T-helper 1 cell treated with Interleukin-12 subunit alpha and Interleukin-12 subunit beta and Interleukin-4 antibody, amounts not matched to agents 30 ng/mL and 1 ng/mL, for 36 hours (primary cell): ENCODE results near the gene IL1RAPL2. TPM values are rescaled to one million over a fixed set of nuclear protein-coding genes. Genes with fewer than 3 reads are reported as not detected.
"Not testable (repeated sequence)": the region's sequence is repeated elsewhere in the genome, so short reads cannot be mapped to it uniquely, and the experiment has no call there.

ENCODE experiments used
- intact Hi-C: fragments of 100-400 bp; cut with micrococcal nuclease; formaldehyde crosslinking; loops from one replicate; pipeline ENCODE4 v1.15.1; 2024
- total RNA-seq: library from RNA; stranded (reverse); gene quantifications from 2 replicates; pipeline ENCODE4 v1.2.3, GENCODE V29; 2022

IL1RAPL2 gene
- total RNA-seq, 1 donor from 2014 or later, result not detected

- intact Hi-C loops, result no loop called here
Observed at GRCh38 chrX:105006996-105007395, 441.0 kb downstream of the IL1RAPL2 start.

GRCh38 chrX:105013719-105014118 is 447.7 kb downstream of the IL1RAPL2 start:
- intact Hi-C loops, result no loop called here

GRCh38 chrX:105017641-105018040 is 451.6 kb downstream of the IL1RAPL2 start:
- intact Hi-C loops, result no loop called here

- intact Hi-C loops, result no loop called here
Observed at GRCh38 chrX:105018865-105019264, 452.9 kb downstream of the IL1RAPL2 start.

- intact Hi-C loops, result not testable (repeated sequence)
Observed at GRCh38 chrX:105028962-105029361, 463.0 kb downstream of the IL1RAPL2 start.

GRCh38 chrX:105038672-105039328 is 472.8 kb downstream of the IL1RAPL2 start:
- intact Hi-C loops, result no loop called here

- intact Hi-C loops, result no loop called here
Observed at GRCh38 chrX:105050921-105051320, 484.9 kb downstream of the IL1RAPL2 start.

- intact Hi-C loops, result no loop called here
Observed at GRCh38 chrX:105051364-105051763, 485.4 kb downstream of the IL1RAPL2 start.

- intact Hi-C loops, result no loop called here
Observed at GRCh38 chrX:105052926-105053325, 486.9 kb downstream of the IL1RAPL2 start.

GRCh38 chrX:105063743-105064142 is 497.7 kb downstream of the IL1RAPL2 start:
- intact Hi-C loops, result no loop called here

GRCh38 chrX:105098201-105098600 is 532.2 kb downstream of the IL1RAPL2 start:
- intact Hi-C loops, result no loop called here

GRCh38 chrX:105098812-105099211 is 532.8 kb downstream of the IL1RAPL2 start:
- intact Hi-C loops, result no loop called here

GRCh38 chrX:105101378-105101777 is 535.4 kb downstream of the IL1RAPL2 start:
- intact Hi-C loops, result no loop called here

GRCh38 chrX:105109936-105110335 is 543.9 kb downstream of the IL1RAPL2 start:
- intact Hi-C loops, result no loop called here

GRCh38 chrX:105114554-105115130 is 548.6 kb downstream of the IL1RAPL2 start:
- intact Hi-C loops, result no loop called here

- intact Hi-C loops, result not testable (repeated sequence)
Observed at GRCh38 chrX:105115596-105116320, 549.8 kb downstream of the IL1RAPL2 start.

GRCh38 chrX:105116486-105116885 is 550.5 kb downstream of the IL1RAPL2 start:
- intact Hi-C loops, result no loop called here

- intact Hi-C loops, result no loop called here
Observed at GRCh38 chrX:105117621-105118020, 551.6 kb downstream of the IL1RAPL2 start.

GRCh38 chrX:105120463-105120862 is 554.5 kb downstream of the IL1RAPL2 start:
- intact Hi-C loops, result no loop called here

- intact Hi-C loops, result no loop called here
Observed at GRCh38 chrX:105121186-105121585, 555.2 kb downstream of the IL1RAPL2 start.

GRCh38 chrX:105126201-105126600 is 560.2 kb downstream of the IL1RAPL2 start:
- intact Hi-C loops, result no loop called here

GRCh38 chrX:105134273-105134672 is 568.3 kb downstream of the IL1RAPL2 start:
- intact Hi-C loops, result no loop called here

- intact Hi-C loops, result no loop called here
Observed at GRCh38 chrX:105136786-105137185, 570.8 kb downstream of the IL1RAPL2 start.
